DND-41 (cell line): ENCODE results near the gene DST.

Experiments used
- ATAC-seq: fragments of 200-7000 bp; cut with Tn5 transposase; 3 replicates; pipeline ENCODE4 v1.9.1; 2021; ENCODE audit warnings: low read depth; ENCODE audit not compliant: insufficient read depth
- DNase-seq: peaks from one replicate; pipeline ENCODE4 v3.0.0-alpha.2; 2020
- H2AFZ ChIP-seq: 2 replicates; pipeline ENCODE4 v1.6.0; 2012; ENCODE audit warnings: low read depth, low read length
- H3K27ac ChIP-seq: 2 replicates; pipeline ENCODE4 v1.5.1; 2012; ENCODE audit warnings: low read length, inconsistent platforms
- H3K27me3 ChIP-seq: fragments of 200-600 bp; sonication (generic); 2 replicates; pipeline ENCODE4 v1.6.0; 2012; ENCODE audit warnings: low read length, mild to moderate bottlenecking, inconsistent platforms; ENCODE audit not compliant: insufficient read depth, poor library complexity
- H3K36me3 ChIP-seq: 2 replicates; pipeline ENCODE4 v1.5.1; 2012; ENCODE audit warnings: low read length, inconsistent platforms; ENCODE audit not compliant: insufficient read depth
- H3K4me1 ChIP-seq: 2 replicates; pipeline ENCODE4 v1.5.1; 2012; ENCODE audit warnings: mild to moderate bottlenecking, low read length; ENCODE audit not compliant: insufficient read depth
- H3K4me2 ChIP-seq: 2 replicates; pipeline ENCODE4 v1.6.0; 2012; ENCODE audit warnings: mild to moderate bottlenecking, moderate library complexity, low read length, inconsistent platforms; ENCODE audit not compliant: insufficient read depth
- H3K4me3 ChIP-seq, 2 experiments: fragments of 200-600 bp in 1 of 2; shearing (Covaris generic) in 1 of 2; 2 replicates each; pipeline ENCODE4 v1.5.1; 2012 to 2016; ENCODE audit warnings: inconsistent platforms in 2 of 2, low read length in 2 of 2, mild to moderate bottlenecking in 2 of 2, low read depth in 1 of 2, moderate library complexity in 1 of 2
- H3K79me2 ChIP-seq: 2 replicates; pipeline ENCODE4 v1.6.0; 2012; ENCODE audit warnings: low read length, inconsistent platforms; ENCODE audit not compliant: insufficient read depth
- H3K9ac ChIP-seq: 2 replicates; pipeline ENCODE4 v1.6.0; 2012; ENCODE audit warnings: low read depth, mild to moderate bottlenecking, inconsistent platforms, low read length, moderate library complexity
- H3K9me3 ChIP-seq: 2 replicates; pipeline ENCODE4 v1.5.1; 2012; ENCODE audit warnings: low read length, moderate library complexity, mild to moderate bottlenecking, inconsistent platforms; ENCODE audit not compliant: insufficient read depth, severe bottlenecking
- H4K20me1 ChIP-seq: 2 replicates; pipeline ENCODE4 v1.6.0; 2012; ENCODE audit warnings: low read length; ENCODE audit not compliant: insufficient read depth
- EZH2 ChIP-seq: IDR thresholded peaks from 3 replicates; pipeline ENCODE4 v1.6.1; 2012; ENCODE audit warnings: borderline replicate concordance, low read depth, mild to moderate bottlenecking, moderate library complexity, low read length, inconsistent platforms; ENCODE audit not compliant: severe bottlenecking
- TF ChIP-seq, protein P1 (sequence below): IDR thresholded peaks from 2 replicates; pipeline ENCODE4 v1.5.1; 2012; ENCODE audit warnings: borderline replicate concordance, low read length, moderate library complexity, mild to moderate bottlenecking; ENCODE audit not compliant: poor library complexity, severe bottlenecking; ENCODE audit errors: extremely low read depth

DST gene

DNA sequence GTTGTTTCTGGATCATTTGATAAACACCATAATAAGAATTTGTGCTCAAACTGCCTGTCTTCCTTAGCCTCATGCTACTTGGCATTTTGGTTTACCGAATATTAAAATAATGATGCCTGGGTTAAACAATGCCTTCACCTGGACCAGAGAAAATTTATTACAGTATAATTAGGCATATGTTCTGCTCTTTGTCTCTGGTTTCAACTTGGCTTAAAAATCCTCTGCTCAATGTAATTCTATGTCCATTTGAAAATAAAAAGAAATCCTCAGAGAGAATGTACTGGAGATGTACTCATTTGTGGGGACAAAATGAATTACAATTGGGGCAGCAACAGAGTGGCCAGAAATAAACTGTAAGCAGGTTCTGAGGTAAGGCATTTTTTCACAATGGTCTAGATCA, 95.0 kb downstream of the DST start:
- no peaks in the 10 kb centered on the region for H3K79me2 ChIP-seq
- H4K20me1 ChIP-seq: no peaks in the 10 kb centered on the region
- H3K9ac ChIP-seq: no peak overlapping the region
- H3K4me2 ChIP-seq: no peak overlapping the region
- ATAC-seq (no peak), DNase-seq (no peak)
- no peak overlapping the region for H3K4me3 ChIP-seq
- H3K27ac ChIP-seq: no peak overlapping the region
- no peak overlapping the region for H2AFZ ChIP-seq
- TF ChIP-seq, protein P1, sequence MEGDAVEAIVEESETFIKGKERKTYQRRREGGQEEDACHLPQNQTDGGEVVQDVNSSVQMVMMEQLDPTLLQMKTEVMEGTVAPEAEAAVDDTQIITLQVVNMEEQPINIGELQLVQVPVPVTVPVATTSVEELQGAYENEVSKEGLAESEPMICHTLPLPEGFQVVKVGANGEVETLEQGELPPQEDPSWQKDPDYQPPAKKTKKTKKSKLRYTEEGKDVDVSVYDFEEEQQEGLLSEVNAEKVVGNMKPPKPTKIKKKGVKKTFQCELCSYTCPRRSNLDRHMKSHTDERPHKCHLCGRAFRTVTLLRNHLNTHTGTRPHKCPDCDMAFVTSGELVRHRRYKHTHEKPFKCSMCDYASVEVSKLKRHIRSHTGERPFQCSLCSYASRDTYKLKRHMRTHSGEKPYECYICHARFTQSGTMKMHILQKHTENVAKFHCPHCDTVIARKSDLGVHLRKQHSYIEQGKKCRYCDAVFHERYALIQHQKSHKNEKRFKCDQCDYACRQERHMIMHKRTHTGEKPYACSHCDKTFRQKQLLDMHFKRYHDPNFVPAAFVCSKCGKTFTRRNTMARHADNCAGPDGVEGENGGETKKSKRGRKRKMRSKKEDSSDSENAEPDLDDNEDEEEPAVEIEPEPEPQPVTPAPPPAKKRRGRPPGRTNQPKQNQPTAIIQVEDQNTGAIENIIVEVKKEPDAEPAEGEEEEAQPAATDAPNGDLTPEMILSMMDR: no peak
- TF ChIP-seq EZH2: no peak
- H3K9me3 ChIP-seq: no peaks in the 10 kb centered on the region
- no peaks in the 10 kb centered on the region for H3K36me3 ChIP-seq
- H3K4me1 ChIP-seq: no peaks in the 10 kb centered on the region
- no peaks in the 10 kb centered on the region for H3K27me3 ChIP-seq

GRCh38 chr6:56542364-56543331, 100.0 kb downstream of the DST start:
- H3K9me3 ChIP-seq: no peaks in the 10 kb centered on the region
- no peaks in the 10 kb centered on the region for H3K4me1 ChIP-seq
- H2AFZ ChIP-seq: no peak overlapping the region
- no peak overlapping the region for H3K4me3 ChIP-seq
- H4K20me1 ChIP-seq: no peaks in the 10 kb centered on the region
- no peaks in the 10 kb centered on the region for H3K36me3 ChIP-seq
- TF ChIP-seq EZH2: no peak
- no peak overlapping the region for H3K27ac ChIP-seq
- H3K27me3 ChIP-seq: peaks cover 7% of the 10 kb centered on the region
- H3K9ac ChIP-seq: no peak overlapping the region
- ATAC-seq: no peak
- DNase-seq: no peak
- H3K4me2 ChIP-seq: no peak overlapping the region
- H3K79me2 ChIP-seq: no peaks in the 10 kb centered on the region

- Histone ChIP-seq H3K9me3 (no peaks in the 10 kb centered on the region), H3K9ac (no peak overlapping the region), H3K4me2 (no peak overlapping the region), H3K4me1 (no peaks in the 10 kb centered on the region), H3K79me2 (no peaks in the 10 kb centered on the region), H3K36me3 (no peaks in the 10 kb centered on the region), H4K20me1 (no peaks in the 10 kb centered on the region), H3K27ac (no peak overlapping the region), H3K4me3 (no peak overlapping the region), H2AFZ (no peak overlapping the region), H3K27me3 (peaks cover 7% of the 10 kb centered on the region)
- TF ChIP-seq, protein P1: no peak
- no peak for TF ChIP-seq EZH2
- ATAC-seq (no peak), DNase-seq (no peak)
Observed at GRCh38 chr6:56541741-56542360, 100.8 kb downstream of the DST start.

DNA sequence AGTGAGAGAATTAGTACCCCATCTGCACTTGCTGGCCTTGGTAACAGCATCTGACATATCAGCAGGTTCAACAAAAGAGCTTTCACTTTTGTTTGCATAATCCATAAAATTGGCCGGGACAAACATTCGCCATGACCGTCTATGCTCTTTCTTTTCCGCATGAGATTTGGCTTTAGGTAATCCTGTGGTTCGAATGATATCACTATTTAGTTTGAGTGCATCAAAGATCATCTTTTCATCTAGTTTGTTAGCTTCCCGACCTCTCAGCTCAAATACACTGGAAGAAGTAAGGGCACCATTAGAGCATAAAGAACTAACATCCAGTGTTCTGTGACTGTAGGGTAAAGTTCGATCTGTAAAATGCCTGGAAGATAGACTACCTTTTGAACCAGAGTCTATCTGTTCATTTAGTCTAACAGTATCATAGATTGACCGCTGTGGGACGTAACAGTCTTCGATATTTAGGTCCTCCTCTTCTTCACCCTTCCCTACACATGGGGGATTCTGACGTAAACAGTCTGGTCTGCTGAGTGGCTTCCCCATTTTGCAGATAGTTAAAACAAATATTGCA, 101.6 kb downstream of the DST start:
- Histone ChIP-seq H3K9ac (no peak overlapping the region), H3K27me3 (peaks cover 7% of the 10 kb centered on the region), H3K27ac (no peak overlapping the region), H3K4me2 (no peak overlapping the region), H3K79me2 (no peaks in the 10 kb centered on the region), H3K4me3 (no peak overlapping the region), H4K20me1 (no peaks in the 10 kb centered on the region), H3K36me3 (no peaks in the 10 kb centered on the region), H2AFZ (no peak overlapping the region), H3K4me1 (no peaks in the 10 kb centered on the region), H3K9me3 (no peaks in the 10 kb centered on the region)
- TF ChIP-seq, protein P1: no peak
- no peak for TF ChIP-seq EZH2
- DNase-seq (no peak), ATAC-seq (no peak)
